Lower leg skin (tissue), 3 donors: Measurements from ENCODE around the gene SLC43A3.

Experiments used
- POLR2A ChIP-seq, 2 donors: fragments of 450-650 bp; IDR thresholded peaks; one replicate each; pipeline ENCODE4 v1.6.1; 2016 to 2017; ENCODE audit warnings: antibody characterized with exemption in 2 of 2, mild to moderate bottlenecking in 1 of 2, moderate library complexity in 1 of 2
- TF ChIP-seq, protein P1 (sequence below), 3 donors: fragments of 450-650 bp; IDR thresholded peaks; one replicate each; pipeline ENCODE4 v1.5.1; 2016; ENCODE audit warnings: antibody characterized with exemption in 3 of 3, mild to moderate bottlenecking in 3 of 3, moderate library complexity in 2 of 3

DNA sequence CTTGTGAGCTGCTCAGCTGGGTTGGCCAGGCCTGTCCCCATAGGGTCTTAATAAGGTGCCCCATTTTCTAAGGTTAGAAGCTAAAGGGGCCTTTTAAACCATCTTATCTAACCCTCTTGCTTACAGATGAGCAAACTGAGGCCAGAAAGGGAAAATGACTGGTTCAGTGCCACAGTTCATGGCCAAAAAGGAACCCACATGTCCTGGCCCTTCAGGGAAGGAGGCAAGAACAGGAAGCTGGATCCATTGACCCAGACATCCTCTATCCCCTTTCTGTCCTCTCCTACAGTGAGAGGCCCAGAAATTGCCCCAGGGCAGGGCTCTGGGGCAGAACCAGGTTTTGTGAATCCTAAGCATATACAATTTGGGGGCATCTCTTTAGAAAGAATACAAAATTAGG is 56.0 kb downstream of the SLC43A3 start:
- TF ChIP-seq, protein P1, sequence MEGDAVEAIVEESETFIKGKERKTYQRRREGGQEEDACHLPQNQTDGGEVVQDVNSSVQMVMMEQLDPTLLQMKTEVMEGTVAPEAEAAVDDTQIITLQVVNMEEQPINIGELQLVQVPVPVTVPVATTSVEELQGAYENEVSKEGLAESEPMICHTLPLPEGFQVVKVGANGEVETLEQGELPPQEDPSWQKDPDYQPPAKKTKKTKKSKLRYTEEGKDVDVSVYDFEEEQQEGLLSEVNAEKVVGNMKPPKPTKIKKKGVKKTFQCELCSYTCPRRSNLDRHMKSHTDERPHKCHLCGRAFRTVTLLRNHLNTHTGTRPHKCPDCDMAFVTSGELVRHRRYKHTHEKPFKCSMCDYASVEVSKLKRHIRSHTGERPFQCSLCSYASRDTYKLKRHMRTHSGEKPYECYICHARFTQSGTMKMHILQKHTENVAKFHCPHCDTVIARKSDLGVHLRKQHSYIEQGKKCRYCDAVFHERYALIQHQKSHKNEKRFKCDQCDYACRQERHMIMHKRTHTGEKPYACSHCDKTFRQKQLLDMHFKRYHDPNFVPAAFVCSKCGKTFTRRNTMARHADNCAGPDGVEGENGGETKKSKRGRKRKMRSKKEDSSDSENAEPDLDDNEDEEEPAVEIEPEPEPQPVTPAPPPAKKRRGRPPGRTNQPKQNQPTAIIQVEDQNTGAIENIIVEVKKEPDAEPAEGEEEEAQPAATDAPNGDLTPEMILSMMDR (IDR thresholded peaks at IDR 0.05), result no peak
- TF ChIP-seq POLR2A (IDR thresholded peaks at IDR 0.05), result no peak
